Fibroblast of lung (primary cell): ENCODE data around the gene MAPKAPK5. TPM values are rescaled to one million over a fixed set of nuclear protein-coding genes. Genes with fewer than 3 reads are reported as not detected.
A peak's percentile ranks its signal among the peaks of the same experiment; 100 is the strongest.
"Not testable (repeated sequence)": the region's sequence is repeated elsewhere in the genome, so short reads cannot be mapped to it uniquely, and the experiment has no call there.

Source experiments
- DNase-seq, 2 donors: peaks; one replicate each; pipeline versions ENCODE4 v3.0.0 to v3.0.0-alpha.2; 2010; ENCODE audit warnings: low read depth in 2 of 2
- H2AFZ ChIP-seq: 2 replicates; pipeline ENCODE4 v1.5.1; 2012; ENCODE audit warnings: low read length, control low read depth, inconsistent platforms
- H3K27ac ChIP-seq: 2 replicates; pipeline ENCODE4 v1.5.1; 2011; ENCODE audit warnings: low read length, control low read depth; ENCODE audit not compliant: insufficient read depth
- H3K27me3 ChIP-seq: 2 replicates; pipeline ENCODE4 v1.5.1; 2011; ENCODE audit warnings: mild to moderate bottlenecking, low read length; ENCODE audit not compliant: control insufficient read depth, insufficient read depth
- H3K36me3 ChIP-seq: 2 replicates; pipeline ENCODE4 v1.5.1; 2011; ENCODE audit warnings: low read length; ENCODE audit not compliant: control insufficient read depth, insufficient read depth
- H3K4me1 ChIP-seq: 2 replicates; pipeline ENCODE4 v1.5.1; 2011; ENCODE audit warnings: low read length; ENCODE audit not compliant: control insufficient read depth, insufficient read depth; ENCODE audit errors: extremely low read depth
- H3K4me2 ChIP-seq: 2 replicates; pipeline ENCODE4 v1.5.1; 2011; ENCODE audit warnings: low read length, control low read depth; ENCODE audit not compliant: insufficient read depth; ENCODE audit errors: extremely low read depth
- H3K4me3 ChIP-seq, 4 experiments: fragments of 200-600 bp in 1 of 4; sonication (generic) in 1 of 4; replicated peaks in 1 of 4; 2 replicates each; pipeline ENCODE4 v1.5.1; 2011 to 2016; ENCODE audit warnings: low read length in 4 of 4, low read depth in 3 of 4, mild to moderate bottlenecking in 3 of 4, control low read depth in 2 of 4, inconsistent platforms in 1 of 4, mixed read lengths in 1 of 4; ENCODE audit not compliant: insufficient read depth in 1 of 4; ENCODE audit errors: control extremely low read depth in 1 of 4
- H3K79me2 ChIP-seq: 2 replicates; pipeline ENCODE4 v1.5.1; 2012; ENCODE audit warnings: mild to moderate bottlenecking, low read length, inconsistent platforms; ENCODE audit not compliant: control insufficient read depth, insufficient read depth
- H3K9ac ChIP-seq: 2 replicates; pipeline ENCODE4 v1.5.1; 2011; ENCODE audit warnings: mild to moderate bottlenecking, low read length, control low read depth; ENCODE audit not compliant: insufficient read depth
- H3K9me3 ChIP-seq: 2 replicates; pipeline ENCODE4 v1.5.1; 2012; ENCODE audit warnings: low read depth, low read length; ENCODE audit not compliant: control insufficient read depth, insufficient read depth
- H4K20me1 ChIP-seq: 2 replicates; pipeline ENCODE4 v1.5.1; 2011; ENCODE audit warnings: low read length; ENCODE audit not compliant: control insufficient read depth, insufficient read depth; ENCODE audit errors: extremely low read depth
- EZH2 ChIP-seq: IDR thresholded peaks from 2 replicates; pipeline ENCODE4 v1.5.1; 2012; ENCODE audit warnings: low read length, control low read depth, mild to moderate bottlenecking; ENCODE audit errors: missing control alignments
- polyA plus RNA-seq, 2 donors: library from polyadenylated mRNA; depleted of rRNA in 1 of 2; stranded (reverse) in 1 of 2; unstranded in 1 of 2; fragments of >200 nt; gene quantifications; 2 replicates each; pipeline ENCODE4 v1.2.1, GENCODE V29; 2011 to 2012; ENCODE audit warnings: missing spikeins in 1 of 2
- total RNA-seq: library from RNA; depleted of rRNA; stranded (reverse); fragments of >200 nt; gene quantifications from 2 replicates; pipeline ENCODE4 v1.2.1, GENCODE V29; 2014
- TF ChIP-seq, protein P1 (sequence below), 2 donors: IDR thresholded peaks in 1 of 2; conservative IDR thresholded peaks in 1 of 2; 1 replicate in 1 of 2; 2 replicates in 1 of 2; pipeline ENCODE4 v1.5.1; 2011 to 2012; ENCODE audit warnings: low read length in 2 of 2, control low read depth in 1 of 2, inconsistent platforms in 1 of 2, low read depth in 1 of 2, mild to moderate bottlenecking in 1 of 2

Gene MAPKAPK5
- total and polyA plus RNA-seq, 2 donors (not counting 1 experiment from before 2014, with no cell fraction given), result 26.8 to 34.6 TPM

DNA sequence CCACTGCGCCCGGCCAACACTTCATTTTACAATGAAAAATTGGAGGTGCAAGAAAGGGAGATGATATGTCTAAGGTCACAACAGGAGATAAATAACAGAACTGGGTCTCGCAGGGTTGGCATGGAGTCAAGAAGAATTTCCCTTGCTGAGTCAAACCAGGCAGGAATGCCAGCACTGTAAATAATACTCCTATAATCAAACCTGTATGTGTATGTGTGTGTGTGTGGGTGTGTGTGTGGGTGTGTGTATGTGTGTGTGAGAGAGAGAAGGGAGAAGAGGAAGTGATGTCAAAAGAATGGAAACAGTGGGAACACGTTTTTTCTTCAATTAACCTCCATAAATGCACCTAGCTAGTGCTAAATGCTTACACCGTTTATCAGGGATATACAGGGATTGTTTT lies 100.5 kb downstream of the MAPKAPK5 start:
- no peak overlapping the region for H3K27ac ChIP-seq
- H3K4me3 ChIP-seq, result no peak overlapping the region
- TF ChIP-seq EZH2, result no peak
- TF ChIP-seq, protein P1, sequence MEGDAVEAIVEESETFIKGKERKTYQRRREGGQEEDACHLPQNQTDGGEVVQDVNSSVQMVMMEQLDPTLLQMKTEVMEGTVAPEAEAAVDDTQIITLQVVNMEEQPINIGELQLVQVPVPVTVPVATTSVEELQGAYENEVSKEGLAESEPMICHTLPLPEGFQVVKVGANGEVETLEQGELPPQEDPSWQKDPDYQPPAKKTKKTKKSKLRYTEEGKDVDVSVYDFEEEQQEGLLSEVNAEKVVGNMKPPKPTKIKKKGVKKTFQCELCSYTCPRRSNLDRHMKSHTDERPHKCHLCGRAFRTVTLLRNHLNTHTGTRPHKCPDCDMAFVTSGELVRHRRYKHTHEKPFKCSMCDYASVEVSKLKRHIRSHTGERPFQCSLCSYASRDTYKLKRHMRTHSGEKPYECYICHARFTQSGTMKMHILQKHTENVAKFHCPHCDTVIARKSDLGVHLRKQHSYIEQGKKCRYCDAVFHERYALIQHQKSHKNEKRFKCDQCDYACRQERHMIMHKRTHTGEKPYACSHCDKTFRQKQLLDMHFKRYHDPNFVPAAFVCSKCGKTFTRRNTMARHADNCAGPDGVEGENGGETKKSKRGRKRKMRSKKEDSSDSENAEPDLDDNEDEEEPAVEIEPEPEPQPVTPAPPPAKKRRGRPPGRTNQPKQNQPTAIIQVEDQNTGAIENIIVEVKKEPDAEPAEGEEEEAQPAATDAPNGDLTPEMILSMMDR (conservative IDR thresholded peaks at IDR 0.05 in 1 of 2, IDR thresholded peaks at IDR 0.05 in 1 of 2; ENCODE audit: low read depth in 1 of 2, low read length in 2 of 2), result no peak
- H3K9ac ChIP-seq, result no peak overlapping the region
- peaks cover 5% of the 10 kb centered on the region for H3K4me1 ChIP-seq
- peak; percentile 71 to 78 for DNase-seq
- H4K20me1 ChIP-seq, result no peaks in the 10 kb centered on the region
- H3K9me3 ChIP-seq, result no peaks in the 10 kb centered on the region
- H3K27me3 ChIP-seq, result no peaks in the 10 kb centered on the region
- H3K79me2 ChIP-seq, result no peaks in the 10 kb centered on the region
- H3K4me2 ChIP-seq, result no peak overlapping the region
- H2AFZ ChIP-seq, result no peak overlapping the region
- no peaks in the 10 kb centered on the region for H3K36me3 ChIP-seq

DNA sequence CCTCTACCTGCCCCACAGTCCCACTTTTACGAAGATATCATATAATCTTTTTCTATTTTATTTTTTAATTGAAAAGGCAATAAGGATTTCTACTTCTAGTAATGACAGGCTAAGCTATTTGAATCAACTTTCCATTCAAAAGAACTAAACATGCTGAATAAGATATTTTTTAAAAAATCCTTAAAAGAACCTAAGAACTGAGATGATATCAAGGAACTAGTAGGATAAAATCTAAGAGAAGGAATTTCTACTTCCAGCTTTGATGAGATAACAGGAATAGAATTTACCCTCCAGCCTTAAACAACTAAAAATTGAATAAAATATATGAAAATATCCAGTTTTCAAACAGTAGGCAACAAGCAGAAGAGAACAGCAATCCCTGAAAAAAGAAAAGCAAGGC lies 101.9 kb downstream of the MAPKAPK5 start:
- TF ChIP-seq EZH2, result no peak
- TF ChIP-seq, protein P1 (conservative IDR thresholded peaks at IDR 0.05 in 1 of 2, IDR thresholded peaks at IDR 0.05 in 1 of 2; ENCODE audit: low read depth in 1 of 2, low read length in 2 of 2), result no peak
- Histone ChIP-seq H3K79me2 (no peaks in the 10 kb centered on the region), H3K4me1 (peaks cover 5% of the 10 kb centered on the region), H3K27ac (no peak overlapping the region), H3K4me3 (no peak overlapping the region), H3K9me3 (no peaks in the 10 kb centered on the region), H3K4me2 (no peak overlapping the region), H2AFZ (no peak overlapping the region), H4K20me1 (no peaks in the 10 kb centered on the region), H3K9ac (no peak overlapping the region), H3K36me3 (no peaks in the 10 kb centered on the region), H3K27me3 (no peaks in the 10 kb centered on the region)
- DNase-seq, result no peak

DNA sequence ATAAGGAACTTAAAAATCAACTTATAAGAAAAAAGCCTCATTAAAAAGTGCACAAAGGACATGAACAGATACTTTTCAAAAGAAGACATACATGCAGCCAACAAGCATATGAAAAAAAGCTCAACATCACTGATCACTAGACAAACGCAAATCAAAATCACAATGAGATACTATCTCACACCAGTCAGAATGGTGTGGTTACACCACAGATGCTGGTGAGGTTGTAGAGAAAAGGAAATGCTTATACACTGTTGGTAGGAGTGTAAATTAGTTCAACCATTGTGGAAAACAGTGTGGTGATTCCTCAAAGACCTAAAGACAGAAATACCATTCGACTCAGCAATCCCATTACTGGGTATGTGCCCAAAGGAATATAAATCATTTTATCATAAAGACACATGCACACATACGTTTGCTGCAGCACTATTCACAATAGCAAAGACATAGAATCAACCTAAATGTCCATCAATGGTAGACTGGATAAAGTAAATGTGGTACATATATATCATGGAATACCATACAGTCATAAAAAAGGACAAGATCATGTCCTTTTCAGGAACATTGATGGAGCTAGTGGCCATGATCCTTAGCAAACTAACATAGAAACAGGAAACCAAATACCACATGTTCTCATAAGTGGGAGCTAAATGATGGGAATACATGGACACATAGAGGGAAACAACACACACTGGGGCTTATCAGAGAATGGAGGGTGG lies 109.1 kb downstream of the MAPKAPK5 start:
- not testable (repeated sequence) for H3K79me2 ChIP-seq, H3K9ac ChIP-seq, H3K27me3 ChIP-seq, H3K27ac ChIP-seq, H3K4me3 ChIP-seq, H3K36me3 ChIP-seq, H2AFZ ChIP-seq, H3K4me1 ChIP-seq, DNase-seq, H4K20me1 ChIP-seq, H3K9me3 ChIP-seq, H3K4me2 ChIP-seq

Other genes with a start within 250 kb of the MAPKAPK5 start
- gene ATXN2, start 242.9 kb upstream of the MAPKAPK5 start, total RNA-seq, result 21.1 and 31.2 TPM in 2 replicates
- 25.9 and 33.6 TPM in 2 replicates for gene ATXN2, start 242.9 kb upstream of the MAPKAPK5 start, polyA plus RNA-seq
- 18.0 and 19.0 TPM in 2 replicates for gene BRAP, start 156.3 kb upstream of the MAPKAPK5 start, total RNA-seq
- 19.9 and 21.4 TPM in 2 replicates for gene BRAP, start 156.3 kb upstream of the MAPKAPK5 start, polyA plus RNA-seq
- 16.2 and 19.8 TPM in 2 replicates for gene ACAD10, start 156.2 kb upstream of the MAPKAPK5 start, total RNA-seq
- gene ACAD10, start 156.2 kb upstream of the MAPKAPK5 start, polyA plus RNA-seq, result 10.1 and 11.2 TPM in 2 replicates
- 43.4 and 53.7 TPM in 2 replicates for gene ALDH2, start 75.3 kb upstream of the MAPKAPK5 start, total RNA-seq
- gene ALDH2, start 75.3 kb upstream of the MAPKAPK5 start, polyA plus RNA-seq, result 27.2 and 27.7 TPM in 2 replicates
- 12.3 and 21.8 TPM in 2 replicates for gene TMEM116, start 170.9 kb downstream of the MAPKAPK5 start, total RNA-seq
- gene TMEM116, start 170.9 kb downstream of the MAPKAPK5 start, polyA plus RNA-seq, result 7.8 and 8.7 TPM in 2 replicates
- gene ERP29, start 171.2 kb downstream of the MAPKAPK5 start, total RNA-seq, result 127 and 128 TPM in 2 replicates
- gene ERP29, start 171.2 kb downstream of the MAPKAPK5 start, polyA plus RNA-seq, result 110 and 125 TPM in 2 replicates